ENCODE results near the gene KRT23.

DNA sequence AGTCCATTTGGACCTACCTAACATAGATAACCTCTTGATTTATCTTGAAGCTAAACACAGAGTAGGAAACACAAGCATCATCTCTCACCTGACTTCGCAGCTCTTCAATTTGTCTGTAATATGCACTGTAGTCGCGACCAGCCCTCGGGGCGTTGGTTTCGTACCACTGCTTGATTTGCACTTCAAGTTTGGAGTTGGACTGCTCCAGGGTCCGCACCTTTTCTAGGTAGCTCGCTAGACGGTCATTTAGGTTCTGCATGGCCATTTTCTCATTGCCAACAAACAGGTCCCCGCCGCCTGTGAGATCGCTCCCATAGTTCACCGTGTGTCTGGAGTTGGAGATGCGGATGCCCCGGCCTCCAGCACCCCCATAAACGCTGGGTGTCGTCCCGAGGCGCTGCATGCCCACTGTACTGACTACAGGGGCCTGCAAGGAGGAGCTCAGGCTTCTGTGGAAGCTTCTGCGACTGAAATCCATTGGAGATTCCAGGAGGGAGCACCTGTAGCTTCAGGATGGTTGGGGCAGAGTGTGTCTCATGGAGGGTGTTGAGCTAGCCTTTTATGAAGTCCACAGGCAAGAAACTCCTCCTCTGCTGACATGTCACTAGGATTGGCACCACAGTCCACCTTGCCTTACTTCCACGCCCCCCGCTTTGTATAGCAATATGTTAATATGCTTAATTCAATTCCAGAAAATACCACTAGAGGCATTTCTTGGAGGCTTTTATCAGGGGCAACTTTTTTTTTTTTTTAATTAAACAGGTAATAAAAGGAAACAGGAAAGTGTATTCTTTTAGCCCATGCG, 52.5 kb downstream of the KRT23 start, which contains the start of gene KRT20:
- TF ChIP-seq, protein P1, sequence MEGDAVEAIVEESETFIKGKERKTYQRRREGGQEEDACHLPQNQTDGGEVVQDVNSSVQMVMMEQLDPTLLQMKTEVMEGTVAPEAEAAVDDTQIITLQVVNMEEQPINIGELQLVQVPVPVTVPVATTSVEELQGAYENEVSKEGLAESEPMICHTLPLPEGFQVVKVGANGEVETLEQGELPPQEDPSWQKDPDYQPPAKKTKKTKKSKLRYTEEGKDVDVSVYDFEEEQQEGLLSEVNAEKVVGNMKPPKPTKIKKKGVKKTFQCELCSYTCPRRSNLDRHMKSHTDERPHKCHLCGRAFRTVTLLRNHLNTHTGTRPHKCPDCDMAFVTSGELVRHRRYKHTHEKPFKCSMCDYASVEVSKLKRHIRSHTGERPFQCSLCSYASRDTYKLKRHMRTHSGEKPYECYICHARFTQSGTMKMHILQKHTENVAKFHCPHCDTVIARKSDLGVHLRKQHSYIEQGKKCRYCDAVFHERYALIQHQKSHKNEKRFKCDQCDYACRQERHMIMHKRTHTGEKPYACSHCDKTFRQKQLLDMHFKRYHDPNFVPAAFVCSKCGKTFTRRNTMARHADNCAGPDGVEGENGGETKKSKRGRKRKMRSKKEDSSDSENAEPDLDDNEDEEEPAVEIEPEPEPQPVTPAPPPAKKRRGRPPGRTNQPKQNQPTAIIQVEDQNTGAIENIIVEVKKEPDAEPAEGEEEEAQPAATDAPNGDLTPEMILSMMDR (tag by site-specific recombination; IDR thresholded peaks at IDR 0.05) = no peak
- TF ChIP-seq ZNF785 (tag by site-specific recombination; IDR thresholded peaks at IDR 0.05) = no peak
- no peak for TF ChIP-seq SETDB1 (IDR thresholded peaks at IDR 0.05; ENCODE audit: insufficient read length, low read length)
- TF ChIP-seq, protein P2, sequence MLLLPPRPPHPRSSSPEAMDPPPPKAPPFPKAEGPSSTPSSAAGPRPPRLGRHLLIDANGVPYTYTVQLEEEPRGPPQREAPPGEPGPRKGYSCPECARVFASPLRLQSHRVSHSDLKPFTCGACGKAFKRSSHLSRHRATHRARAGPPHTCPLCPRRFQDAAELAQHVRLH (tag by site-specific recombination; IDR thresholded peaks at IDR 0.05) = no peak

All from HEK293 (cell line).